Neural progenitor cell (in vitro differentiated cells): ENCODE results near the gene ATP1A1. TPM values are rescaled to one million over a fixed set of nuclear protein-coding genes. Genes with fewer than 3 reads are reported as not detected.

Source experiments
- DNase-seq: peaks from one replicate; pipeline ENCODE4 v3.0.0-alpha.2; 2016; ENCODE audit warnings: low spot score
- H2AFZ ChIP-seq: fragments of 200-600 bp; sonication (generic); replicated peaks from 2 replicates; pipeline ENCODE4 v1.6.1; 2016; ENCODE audit warnings: antibody characterized with exemption
- H3F3A ChIP-seq: fragments of 200-600 bp; sonication (generic); 2 replicates; pipeline ENCODE4 v1.6.1; 2016; ENCODE audit warnings: antibody characterized with exemption, low read depth
- H3K27ac ChIP-seq: fragments of 200-600 bp; sonication (generic); 2 replicates; pipeline ENCODE4 v1.5.1; 2016; ENCODE audit warnings: mild to moderate bottlenecking
- H3K27me3 ChIP-seq: fragments of 200-600 bp; sonication (generic); 2 replicates; pipeline ENCODE4 v1.6.1; 2016; ENCODE audit warnings: mild to moderate bottlenecking, moderate library complexity
- H3K36me3 ChIP-seq: fragments of 200-600 bp; sonication (generic); 2 replicates; pipeline ENCODE4 v1.5.1; 2016
- H3K4me1 ChIP-seq: fragments of 200-600 bp; sonication (generic); 2 replicates; pipeline ENCODE4 v1.6.1; 2016; ENCODE audit warnings: mixed run types
- H3K4me2 ChIP-seq: fragments of 200-600 bp; sonication (generic); 2 replicates; pipeline ENCODE4 v1.6.1; 2016
- H3K4me3 ChIP-seq: fragments of 200-600 bp; sonication (generic); 2 replicates; pipeline ENCODE4 v1.5.1; 2016
- H3K79me2 ChIP-seq: fragments of 200-600 bp; sonication (generic); 2 replicates; pipeline ENCODE4 v1.6.1; 2016; ENCODE audit warnings: low read depth
- H3K9ac ChIP-seq: fragments of 200-600 bp; sonication (generic); 2 replicates; pipeline ENCODE4 v1.6.1; 2016
- H3K9me3 ChIP-seq: fragments of 200-600 bp; sonication (generic); 2 replicates; pipeline ENCODE4 v1.5.1; 2016; ENCODE audit warnings: low read depth
- H4K20me1 ChIP-seq: fragments of 200-600 bp; sonication (generic); 2 replicates; pipeline ENCODE4 v1.6.1; 2016; ENCODE audit warnings: low read depth
- H3K27ac Mint-ChIP-seq: 3 replicates; pipeline ENCODE4 v1.8.0; 2021; ENCODE audit warnings: mixed read lengths
- H3K27me3 Mint-ChIP-seq: 2 replicates; pipeline ENCODE4 v1.8.0; 2022; ENCODE audit warnings: low read depth, mild to moderate bottlenecking, inconsistent platforms, moderate library complexity, mixed read lengths; ENCODE audit not compliant: insufficient read depth
- H3K36me3 Mint-ChIP-seq: 3 replicates; pipeline ENCODE4 v1.8.0; 2021; ENCODE audit warnings: mixed read lengths
- H3K4me1 Mint-ChIP-seq: 3 replicates; pipeline ENCODE4 v1.8.0; 2021; ENCODE audit warnings: mixed read lengths
- H3K4me3 Mint-ChIP-seq: 3 replicates; pipeline ENCODE4 v1.8.0; 2021; ENCODE audit warnings: mild to moderate bottlenecking, moderate library complexity, mixed read lengths
- H3K9me3 Mint-ChIP-seq: 3 replicates; pipeline ENCODE4 v1.8.0; 2020; ENCODE audit warnings: mixed read lengths
- CTCF ChIP-seq: fragments of 200-600 bp; sonication (generic); IDR thresholded peaks from 2 replicates; pipeline ENCODE4 v1.5.1; 2017; ENCODE audit warnings: antibody characterized with exemption, mild to moderate bottlenecking
- EZH2 ChIP-seq: fragments of 200-600 bp; sonication (generic); IDR thresholded peaks from 2 replicates; pipeline ENCODE4 v1.6.1; 2017; ENCODE audit warnings: antibody characterized with exemption, mild to moderate bottlenecking, moderate library complexity
- EZH2phosphoT487 ChIP-seq: fragments of 200-600 bp; sonication (generic); IDR thresholded peaks from 2 replicates; pipeline ENCODE4 v1.6.1; 2017; ENCODE audit warnings: antibody characterized with exemption
- total RNA-seq: library from RNA; depleted of rRNA; stranded (reverse); fragments of >200 nt; gene quantifications from 2 replicates; pipeline ENCODE4 v1.2.3, GENCODE V29; 2015; ENCODE audit warnings: low replicate concordance

ATP1A1 gene
- total RNA-seq, 1 donor from 2014 or later = 61.5 TPM

GRCh38 chr1:116337398-116337797 lies 35.6 kb upstream of the ATP1A1 start:
- Mint-ChIP-seq H3K27ac (no peak overlapping the region), H3K27me3 (peaks cover 5% of the 10 kb centered on the region), H3K4me3 (no peak overlapping the region), H3K9me3 (no peaks in the 10 kb centered on the region), H3K36me3 (no peaks in the 10 kb centered on the region), H3K4me1 (peaks cover 15% of the 10 kb centered on the region)
- no peaks in the 10 kb centered on the region for H3K36me3 ChIP-seq
- DNase-seq = no peak
- TF ChIP-seq CTCF (no peak), EZH2phosphoT487 (no peak), EZH2 (no peak)
- H3K79me2 ChIP-seq = no peaks in the 10 kb centered on the region
- no peaks in the 10 kb centered on the region for H3K9me3 ChIP-seq
- no peak overlapping the region for H3K9ac ChIP-seq
- H3F3A ChIP-seq = no peaks in the 10 kb centered on the region
- no peak overlapping the region for H3K4me2 ChIP-seq
- no peak overlapping the region for H3K4me3 ChIP-seq
- no peaks in the 10 kb centered on the region for H3K4me1 ChIP-seq
- no peaks in the 10 kb centered on the region for H4K20me1 ChIP-seq
- H2AFZ ChIP-seq = no peak overlapping the region
- no peak overlapping the region for H3K27ac ChIP-seq
- no peaks in the 10 kb centered on the region for H3K27me3 ChIP-seq

GRCh38 chr1:116338400-116338799 lies 34.6 kb upstream of the ATP1A1 start:
- H3K36me3 Mint-ChIP-seq = no peaks in the 10 kb centered on the region
- no peak overlapping the region for H3K27ac ChIP-seq
- DNase-seq = no peak
- H3K27me3 Mint-ChIP-seq = peaks cover 5% of the 10 kb centered on the region
- no peak overlapping the region for H3K4me3 Mint-ChIP-seq
- H3K9me3 Mint-ChIP-seq = no peaks in the 10 kb centered on the region
- no peaks in the 10 kb centered on the region for H3F3A ChIP-seq
- no peaks in the 10 kb centered on the region for H3K79me2 ChIP-seq
- no peak overlapping the region for H3K27ac Mint-ChIP-seq
- H3K36me3 ChIP-seq = no peaks in the 10 kb centered on the region
- no peak overlapping the region for H3K4me2 ChIP-seq
- no peak overlapping the region for H3K4me3 ChIP-seq
- H3K9me3 ChIP-seq = no peaks in the 10 kb centered on the region
- H3K4me1 ChIP-seq = no peaks in the 10 kb centered on the region
- no peaks in the 10 kb centered on the region for H3K27me3 ChIP-seq
- H3K4me1 Mint-ChIP-seq = peaks cover 15% of the 10 kb centered on the region
- H2AFZ ChIP-seq = no peak overlapping the region
- H4K20me1 ChIP-seq = no peaks in the 10 kb centered on the region
- H3K9ac ChIP-seq = no peak overlapping the region
- TF ChIP-seq EZH2phosphoT487 (no peak), EZH2 (no peak), CTCF (no peak)

GRCh38 chr1:116340506-116341231 lies 32.4 kb upstream of the ATP1A1 start:
- Histone ChIP-seq H3K36me3 (no peaks in the 10 kb centered on the region), H3K27ac (no peak overlapping the region)
- peaks cover 7% of the 10 kb centered on the region for H3K4me1 Mint-ChIP-seq

More at GRCh38 chr1:116340506-116341231, 32.4 kb upstream of the ATP1A1 start:
- no peak overlapping the region for H3K4me3 ChIP-seq
- H3K4me2 ChIP-seq = no peak overlapping the region
- no peaks in the 10 kb centered on the region for H3K79me2 ChIP-seq
- no peaks in the 10 kb centered on the region for H4K20me1 ChIP-seq
- H3K9ac ChIP-seq = no peak overlapping the region
- TF ChIP-seq EZH2phosphoT487 = no peak
- no peak for TF ChIP-seq CTCF
- TF ChIP-seq EZH2 = no peak
- H3F3A ChIP-seq = no peaks in the 10 kb centered on the region
- Mint-ChIP-seq H3K4me3 (no peak overlapping the region), H3K9me3 (no peaks in the 10 kb centered on the region), H3K36me3 (no peaks in the 10 kb centered on the region), H3K27me3 (peaks cover 5% of the 10 kb centered on the region), H3K27ac (no peak overlapping the region)
- H3K9me3 ChIP-seq = no peaks in the 10 kb centered on the region
- peaks cover under 1% of the 10 kb centered on the region for H3K4me1 ChIP-seq
- no peak overlapping the region for H2AFZ ChIP-seq
- no peak for DNase-seq
- no peaks in the 10 kb centered on the region for H3K27me3 ChIP-seq
